ENCODE data around the gene RNF10. TPM values are rescaled to one million over a fixed set of nuclear protein-coding genes. Genes with fewer than 3 reads are reported as not detected.

RNF10 gene
- total RNA-seq, 1 experiment from 2014 or later: 153 TPM

GRCh38 chr12:120498870-120499515 lies 35.2 kb upstream of the RNF10 start:
- Histone ChIP-seq H2BK20ac (ENCODE audit: low read depth, low read length, poor library complexity, severe bottlenecking) (no peak overlapping the region), H2AK5ac (ENCODE audit: insufficient read length, low read length) (no peak overlapping the region), H2BK15ac (ENCODE audit: low read depth, low read length) (no peak overlapping the region), H2BK120ac (ENCODE audit: low read depth, low read length, poor library complexity, severe bottlenecking) (no peak overlapping the region), H2BK5ac (ENCODE audit: insufficient read length, low read length) (no peak overlapping the region), H2BK12ac (ENCODE audit: insufficient read length, low read depth, low read length) (no peak overlapping the region), H4K20me1 (ENCODE audit: control insufficient read depth, insufficient read depth, insufficient read length) (no peaks in the 10 kb centered on the region), H3K27me3 (ENCODE audit: insufficient read depth, low read length) (no peaks in the 10 kb centered on the region), H3K56ac (ENCODE audit: insufficient read length, low read depth, low read length) (no peak overlapping the region), H3K9ac (ENCODE audit: extremely low read depth, insufficient read length, low read length) (no peak overlapping the region), H2AFZ (ENCODE audit: low read length) (no peak overlapping the region), H3K23me2 (ENCODE audit: insufficient read length, low read depth, low read length, poor library complexity, severe bottlenecking) (peaks cover 14% of the 10 kb centered on the region), H3K9me3 (ENCODE audit: control insufficient read depth, low read depth, low read length) (no peaks in the 10 kb centered on the region), H4K8ac (replicated peaks; ENCODE audit: insufficient read length, low read depth, low read length) (no peak overlapping the region), H4K91ac (ENCODE audit: insufficient read length, low read depth, low read length) (no peak overlapping the region), H3K79me1 (ENCODE audit: insufficient read depth, low read depth, low read length, poor library complexity, severe bottlenecking) (peaks cover 3% of the 10 kb centered on the region), H3K4me1 (ENCODE audit: insufficient read depth, low read length) (no peaks in the 10 kb centered on the region; the same call in 1 of the 2 replicates), H3T11ph (ENCODE audit: low read length) (no peak overlapping the region), H3K23ac (ENCODE audit: insufficient read length, low read depth, low read length) (no peak overlapping the region), H4K5ac (ENCODE audit: insufficient read length, low read depth, low read length) (no peak overlapping the region), H3K18ac (ENCODE audit: insufficient read length, low read depth, low read length) (no peak overlapping the region), H3K79me2 (ENCODE audit: insufficient read depth, low read length) (peaks cover 10% of the 10 kb centered on the region; the same call in 1 of the 2 replicates), H3K4ac (ENCODE audit: low read depth, low read length) (no peak overlapping the region), H3K14ac (ENCODE audit: insufficient read depth, low read length) (no peak overlapping the region), H3K4me2 (ENCODE audit: insufficient read depth, insufficient read length, low read length) (no peak overlapping the region), H3K27ac (ENCODE audit: insufficient read length, low read depth, low read length) (no peak overlapping the region)
- H3K4me3 Mint-ChIP-seq: peak overlapping the region in 1 of 2 experiments; percentile 97; a peak in 2 of 5 replicates
- peaks cover 23 to 63% (median 48%) of the 10 kb centered on the region in 3 experiments; a peak in 6 of 7 replicates for H3K36me3 Mint-ChIP-seq (ENCODE audit: insufficient read depth in 1 of 3, low read depth in 3 of 3)
- H3K27ac Mint-ChIP-seq: peak overlapping the region in 1 of 3 experiments; percentile 96; a peak in 3 of 7 replicates
- H3K27me3 Mint-ChIP-seq (ENCODE audit: low read depth): no peaks in the 10 kb centered on the region
- WGBS (ENCODE audit: extremely low coverage, insufficient read length, low lambda C conversion rate): no CpG with 5 or more reads among the region's 3 CpGs
- DNase-seq: no peak
- H3K4me1 Mint-ChIP-seq: peaks cover 28 to 35% of the 10 kb centered on the region in 2 experiments
- no peak for TF ChIP-seq CTCF (conservative IDR thresholded peaks at IDR 0.05)
- H3K9me3 Mint-ChIP-seq: no peaks in the 10 kb centered on the region

Measured in H9 (cell line).